ENCODE results near the gene CDH8. TPM values are rescaled to one million over a fixed set of nuclear protein-coding genes. Genes with fewer than 3 reads are reported as not detected.

Gene CDH8
- total and polyA plus RNA-seq, 3 donors from 2014 or later = 0.83 to 2.8 (median 0.87) TPM

- Histone ChIP-seq H3K27me3 (no peaks in the 10 kb centered on the region), H3K4me3 (no peak overlapping the region), H3K27ac (no peak overlapping the region), H3K4me1 (no peaks in the 10 kb centered on the region), H3K36me3 (ENCODE audit: low read depth, missing control alignments) (no peaks in the 10 kb centered on the region), H3K9me3 (no peaks in the 10 kb centered on the region)
- DNase-seq = no peak
- no peak for TF ChIP-seq CTCF (IDR thresholded peaks at IDR 0.05)
- TF ChIP-seq POLR2A (IDR thresholded peaks at IDR 0.05) = no peak
- intact Hi-C loops (cut with DNase I; ENCODE audit: low total_unique reads) = no loop called here
Observed at GRCh38 chr16:62059527-62059926, 23.3 kb upstream of the CDH8 start.

- Histone ChIP-seq H3K27me3 (no peaks in the 10 kb centered on the region), H3K4me1 (no peaks in the 10 kb centered on the region), H3K9me3 (no peaks in the 10 kb centered on the region), H3K27ac (no peak overlapping the region), H3K36me3 (ENCODE audit: low read depth, missing control alignments) (no peaks in the 10 kb centered on the region), H3K4me3 (no peak overlapping the region)
- WGBS, 2 donors = 73 to 88% methylated on average over 8 of the region's 8 CpGs
- TF ChIP-seq CTCF (IDR thresholded peaks at IDR 0.05) = no peak
- no peak for TF ChIP-seq POLR2A (IDR thresholded peaks at IDR 0.05)
- DNase-seq = no peak
- intact Hi-C loops (cut with DNase I; ENCODE audit: low total_unique reads) = no loop called here
Observed at GRCh38 chr16:62058412-62058811, 22.2 kb upstream of the CDH8 start.

- Histone ChIP-seq H3K27ac (no peak overlapping the region), H3K36me3 (ENCODE audit: low read depth, missing control alignments) (no peaks in the 10 kb centered on the region), H3K4me3 (no peak overlapping the region), H3K27me3 (no peaks in the 10 kb centered on the region), H3K9me3 (no peaks in the 10 kb centered on the region), H3K4me1 (no peaks in the 10 kb centered on the region)
- 77 to 85% methylated on average over 4 of the region's 4 CpGs for WGBS, 2 donors
- no peak for DNase-seq
- TF ChIP-seq CTCF (IDR thresholded peaks at IDR 0.05) (no peak), POLR2A (IDR thresholded peaks at IDR 0.05) (no peak)
- intact Hi-C loops (cut with DNase I; ENCODE audit: low total_unique reads) = no loop called here
Observed at GRCh38 chr16:62051942-62052341, 15.7 kb upstream of the CDH8 start.

GRCh38 chr16:62050793-62051192 lies 14.6 kb upstream of the CDH8 start:
- 54 to 74% methylated on average over 3 of the region's 3 CpGs for WGBS, 2 donors
- no peak for TF ChIP-seq CTCF (IDR thresholded peaks at IDR 0.05)
- no peak for TF ChIP-seq POLR2A (IDR thresholded peaks at IDR 0.05)
- no peak for DNase-seq
- intact Hi-C loops (cut with DNase I; ENCODE audit: low total_unique reads) = no loop called here
- Histone ChIP-seq H3K9me3 (no peaks in the 10 kb centered on the region), H3K4me1 (no peaks in the 10 kb centered on the region), H3K27ac (no peak overlapping the region), H3K27me3 (no peaks in the 10 kb centered on the region), H3K36me3 (ENCODE audit: low read depth, missing control alignments) (no peaks in the 10 kb centered on the region), H3K4me3 (no peak overlapping the region)

GRCh38 chr16:62046801-62047200 lies 10.6 kb upstream of the CDH8 start:
- no peaks in the 10 kb centered on the region for H3K9me3 ChIP-seq
- H3K4me1 ChIP-seq = no peaks in the 10 kb centered on the region
- no peak for DNase-seq
- no peaks in the 10 kb centered on the region for H3K27me3 ChIP-seq
- no peak for TF ChIP-seq CTCF (IDR thresholded peaks at IDR 0.05)
- no peak for TF ChIP-seq POLR2A (IDR thresholded peaks at IDR 0.05)
- intact Hi-C loops (cut with DNase I; ENCODE audit: low total_unique reads) = no loop called here
- 86 to 88% methylated on average over 1 of the region's 1 CpG for WGBS, 2 donors
- no peak overlapping the region for H3K4me3 ChIP-seq
- no peaks in the 10 kb centered on the region for H3K36me3 ChIP-seq (ENCODE audit: low read depth, missing control alignments)
- no peak overlapping the region for H3K27ac ChIP-seq

Measured in testis (tissue), 3 donors.